HUES64 (cell line): ENCODE data around the gene EPC2.
"Not testable (repeated sequence)": the region's sequence is repeated elsewhere in the genome, so short reads cannot be mapped to it uniquely, and the experiment has no call there.

ENCODE experiments used
- H3K27ac ChIP-seq: 2 replicates; pipeline ENCODE4 v1.7.0; 2013; ENCODE audit warnings: low read depth, low read length, inconsistent platforms
- H3K27me3 ChIP-seq: 2 replicates; pipeline ENCODE4 v1.6.1; 2013; ENCODE audit warnings: mild to moderate bottlenecking, low read length; ENCODE audit not compliant: insufficient read depth
- H3K36me3 ChIP-seq: 2 replicates; pipeline ENCODE4 v1.6.1; 2013; ENCODE audit warnings: mild to moderate bottlenecking, low read length; ENCODE audit not compliant: insufficient read depth
- H3K4me1 ChIP-seq: 2 replicates; pipeline ENCODE4 v1.6.1; 2013; ENCODE audit warnings: mild to moderate bottlenecking, low read length, moderate library complexity; ENCODE audit not compliant: insufficient read depth
- H3K4me3 ChIP-seq: 2 replicates; pipeline ENCODE4 v1.5.1; 2013; ENCODE audit warnings: mild to moderate bottlenecking, low read length, moderate library complexity
- H3K9ac ChIP-seq: 2 replicates; pipeline ENCODE4 v1.6.1; 2013; ENCODE audit warnings: mild to moderate bottlenecking, low read depth, low read length
- H3K9me3 ChIP-seq: 2 replicates; pipeline ENCODE4 v1.6.1; 2013; ENCODE audit warnings: low read depth, low read length; ENCODE audit not compliant: insufficient read depth
- WGBS: fragments of 150-250, 120-280 bp; methylation state at CpG from one replicate; pipeline ENCODE4 v1.1.7; 2013; ENCODE audit warnings: missing lambda C conversion rate; 5-methylcytosine and 5-hydroxymethylcytosine counted together

The EPC2 gene

GRCh38 chr2:148678302-148679179 lies 34.0 kb downstream of the EPC2 start:
- not testable (repeated sequence) for H3K27ac ChIP-seq, H3K27me3 ChIP-seq, H3K36me3 ChIP-seq, H3K9ac ChIP-seq, H3K4me3 ChIP-seq, H3K9me3 ChIP-seq
- WGBS = 92% methylated on average over 30 of the region's 31 CpGs
- H3K4me1 ChIP-seq = peaks cover 24% of the 10 kb centered on the region

GRCh38 chr2:148680462-148680861 lies 35.9 kb downstream of the EPC2 start:
- Histone ChIP-seq H3K4me3 (no peak overlapping the region), H3K4me1 (peaks cover 11% of the 10 kb centered on the region), H3K36me3 (no peaks in the 10 kb centered on the region), H3K9ac (no peak overlapping the region), H3K27me3 (no peaks in the 10 kb centered on the region), H3K9me3 (no peaks in the 10 kb centered on the region), H3K27ac (no peak overlapping the region)
- 94% methylated on average over 3 of the region's 3 CpGs for WGBS

- WGBS = 100% methylated on average over 2 of the region's 5 CpGs
Measured at GRCh38 chr2:148681443-148681842, 36.9 kb downstream of the EPC2 start.

DNA sequence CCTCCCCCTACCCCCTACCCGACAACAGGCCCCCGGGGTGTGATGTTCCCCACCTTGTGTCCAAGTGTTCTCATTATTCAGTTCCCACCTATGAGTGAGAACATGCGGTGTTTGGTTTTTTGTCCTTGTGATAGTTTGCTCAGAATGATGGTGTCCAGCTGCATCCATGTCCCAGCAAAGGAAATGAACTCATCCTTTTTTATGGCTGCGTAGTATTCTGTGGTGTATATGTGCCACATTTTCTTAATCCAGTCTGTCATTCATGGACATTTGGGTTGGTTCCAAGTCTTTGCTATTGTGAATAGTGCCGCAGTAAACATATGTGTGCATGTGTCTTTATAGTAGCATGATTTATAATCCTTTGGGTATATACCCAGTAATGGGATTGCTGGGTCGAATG lies 37.3 kb downstream of the EPC2 start:
- not testable (repeated sequence) for H3K9ac ChIP-seq, H3K27ac ChIP-seq, H3K9me3 ChIP-seq, H3K36me3 ChIP-seq, H3K4me1 ChIP-seq, H3K27me3 ChIP-seq, H3K4me3 ChIP-seq
- WGBS = 97% methylated on average over 4 of the region's 6 CpGs

More at GRCh38 chr2:148681443-148681842, 36.9 kb downstream of the EPC2 start:
- H3K27ac ChIP-seq = no peak overlapping the region
- no peaks in the 10 kb centered on the region for H3K9me3 ChIP-seq
- H3K36me3 ChIP-seq = no peaks in the 10 kb centered on the region
- H3K4me1 ChIP-seq = peaks cover 2% of the 10 kb centered on the region; the same call in 1 of the 2 replicates
- no peak overlapping the region for H3K9ac ChIP-seq
- no peaks in the 10 kb centered on the region for H3K27me3 ChIP-seq
- no peak overlapping the region for H3K4me3 ChIP-seq

GRCh38 chr2:148684507-148684906 lies 40.0 kb downstream of the EPC2 start:
- H3K27ac ChIP-seq = no peak overlapping the region
- no peaks in the 10 kb centered on the region for H3K36me3 ChIP-seq
- no peak overlapping the region for H3K9ac ChIP-seq
- H3K27me3 ChIP-seq = no peaks in the 10 kb centered on the region
- peaks cover 3% of the 10 kb centered on the region; the same call in 1 of the 2 replicates for H3K4me1 ChIP-seq
- H3K4me3 ChIP-seq = no peak overlapping the region
- WGBS = 95% methylated on average over 6 of the region's 6 CpGs
- H3K9me3 ChIP-seq = no peaks in the 10 kb centered on the region

GRCh38 chr2:148687543-148687942 lies 43.0 kb downstream of the EPC2 start:
- Histone ChIP-seq H3K36me3 (peaks cover 17% of the 10 kb centered on the region), H3K4me1 (peaks cover 3% of the 10 kb centered on the region; the same call in 1 of the 2 replicates), H3K9me3 (no peaks in the 10 kb centered on the region), H3K9ac (no peak overlapping the region), H3K27ac (no peak overlapping the region), H3K27me3 (no peaks in the 10 kb centered on the region), H3K4me3 (no peak overlapping the region)
- WGBS = 94% methylated on average over 3 of the region's 3 CpGs

DNA sequence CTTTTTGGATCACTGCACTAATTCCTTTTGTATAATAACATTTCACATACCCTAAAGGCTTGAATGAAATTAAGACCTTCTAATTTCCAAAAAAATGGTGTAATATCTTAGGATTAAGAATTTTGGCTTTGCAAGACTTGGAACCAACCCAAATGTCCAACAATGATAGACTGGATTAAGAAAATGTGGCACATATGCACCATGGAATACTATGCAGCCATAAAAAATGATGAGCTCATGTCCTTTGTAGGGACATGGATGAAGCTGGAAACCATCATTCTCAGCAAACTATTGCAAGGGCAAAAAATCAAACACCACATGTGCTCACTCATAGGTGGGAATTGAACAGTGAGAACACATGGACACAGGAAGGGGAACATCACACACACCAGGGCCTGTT lies 43.5 kb downstream of the EPC2 start:
- H3K9me3 ChIP-seq, H3K4me3 ChIP-seq, H3K27me3 ChIP-seq, H3K4me1 ChIP-seq, H3K9ac ChIP-seq, H3K27ac ChIP-seq: not testable (repeated sequence)
- peaks cover 20% of the 10 kb centered on the region for H3K36me3 ChIP-seq

- Histone ChIP-seq H3K27me3 (no peaks in the 10 kb centered on the region), H3K36me3 (peaks cover 41% of the 10 kb centered on the region), H3K9ac (no peak overlapping the region), H3K9me3 (peaks cover 27% of the 10 kb centered on the region), H3K27ac (no peak overlapping the region), H3K4me1 (no peaks in the 10 kb centered on the region), H3K4me3 (no peak overlapping the region)
- WGBS = 92% methylated on average over 2 of the region's 2 CpGs
Measured at GRCh38 chr2:148696985-148697384, 52.4 kb downstream of the EPC2 start.

DNA sequence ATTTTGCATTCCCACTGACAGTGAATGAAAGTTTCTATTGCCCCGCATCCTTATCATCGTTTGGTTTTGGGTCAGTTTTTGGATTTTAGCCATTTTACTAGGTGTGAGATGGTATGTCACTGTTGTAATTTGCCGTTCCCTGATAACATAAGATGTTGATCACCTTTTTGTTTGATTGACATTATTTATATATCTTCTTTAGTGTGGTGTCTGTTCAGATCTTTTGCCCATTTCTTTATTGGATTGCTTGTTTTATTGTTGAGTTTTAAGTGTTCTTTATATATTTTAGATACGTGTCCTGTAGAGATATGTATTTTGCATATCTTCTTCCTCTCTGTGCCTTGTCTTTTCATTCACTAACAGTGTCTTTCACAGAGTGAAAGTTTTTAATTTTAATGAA lies 55.3 kb downstream of the EPC2 start:
- Histone ChIP-seq H3K4me1 (no peaks in the 10 kb centered on the region), H3K27ac (no peak overlapping the region), H3K36me3 (peaks cover 46% of the 10 kb centered on the region), H3K9ac (no peak overlapping the region), H3K9me3 (peaks cover 32% of the 10 kb centered on the region), H3K4me3 (no peak overlapping the region), H3K27me3 (no peaks in the 10 kb centered on the region)
- 98% methylated on average over 3 of the region's 4 CpGs for WGBS

DNA sequence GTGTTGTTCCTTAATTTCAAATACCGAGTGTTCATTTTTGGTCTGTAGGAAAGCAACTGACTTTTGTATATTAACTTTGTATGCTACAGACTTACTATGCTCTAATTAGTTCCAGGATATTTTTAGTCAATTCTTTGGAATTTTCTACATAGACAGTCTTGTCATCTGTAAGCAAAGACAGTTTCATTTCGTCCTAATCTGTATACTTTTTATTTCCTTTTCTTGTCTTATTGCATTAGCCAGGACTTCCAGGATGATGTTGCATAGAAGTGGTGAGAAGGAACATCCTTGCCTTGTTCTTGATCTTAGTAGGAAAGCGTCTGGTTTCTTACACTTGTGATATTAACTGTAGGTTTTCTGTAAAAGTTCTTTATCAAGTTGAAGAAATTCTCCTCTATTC lies 56.5 kb downstream of the EPC2 start:
- H3K36me3 ChIP-seq = peaks cover 45% of the 10 kb centered on the region
- no peak overlapping the region for H3K9ac ChIP-seq
- H3K27me3 ChIP-seq = no peaks in the 10 kb centered on the region
- peaks cover 38% of the 10 kb centered on the region for H3K9me3 ChIP-seq
- no peaks in the 10 kb centered on the region for H3K4me1 ChIP-seq
- H3K27ac ChIP-seq = no peak overlapping the region
- no peak overlapping the region for H3K4me3 ChIP-seq
- 90% methylated on average over 3 of the region's 3 CpGs for WGBS

DNA sequence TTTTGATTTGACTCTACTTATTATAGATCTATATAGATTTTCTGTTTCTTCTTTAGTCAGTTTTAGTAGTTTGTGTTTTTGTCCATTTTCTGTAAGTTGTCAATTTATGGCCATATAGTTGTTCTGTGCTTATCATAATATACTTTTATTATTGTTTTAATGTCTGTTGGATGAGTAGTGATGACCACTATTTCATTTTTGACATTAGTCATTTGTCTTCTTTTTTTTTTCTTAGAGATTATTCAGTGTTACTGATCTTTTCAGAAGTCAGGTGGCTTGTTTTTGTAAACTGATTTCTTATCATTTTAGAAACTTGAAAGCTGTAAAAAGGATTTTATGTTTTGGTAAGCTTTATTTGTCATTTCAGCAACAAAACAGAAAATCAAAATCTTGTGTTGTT lies 57.3 kb downstream of the EPC2 start:
- Histone ChIP-seq H3K4me1 (no peaks in the 10 kb centered on the region), H3K27ac (no peak overlapping the region), H3K4me3 (no peak overlapping the region), H3K9me3 (peaks cover 38% of the 10 kb centered on the region), H3K36me3 (peaks cover 45% of the 10 kb centered on the region), H3K9ac (no peak overlapping the region), H3K27me3 (no peaks in the 10 kb centered on the region)

- H3K27me3 ChIP-seq = no peaks in the 10 kb centered on the region
- H3K27ac ChIP-seq = no peak overlapping the region
- H3K4me1 ChIP-seq = no peaks in the 10 kb centered on the region
- no peak overlapping the region for H3K9ac ChIP-seq
- H3K9me3 ChIP-seq = peaks cover 38% of the 10 kb centered on the region
- peaks cover 45% of the 10 kb centered on the region for H3K36me3 ChIP-seq
- H3K4me3 ChIP-seq = no peak overlapping the region
- WGBS = no CpG with 5 or more reads among the region's 1 CpG
Measured at GRCh38 chr2:148702475-148702874, 57.9 kb downstream of the EPC2 start.
